Retina (tissue), 1 donor: ENCODE results near the gene ZNF761.
"Not testable (repeated sequence)": the region's sequence is repeated elsewhere in the genome, so short reads cannot be mapped to it uniquely, and the experiment has no call there.

Experiments
- DNase-seq: peaks from one replicate; pipeline ENCODE4 v3.0.0-alpha.2; 2016

ZNF761 gene

DNA sequence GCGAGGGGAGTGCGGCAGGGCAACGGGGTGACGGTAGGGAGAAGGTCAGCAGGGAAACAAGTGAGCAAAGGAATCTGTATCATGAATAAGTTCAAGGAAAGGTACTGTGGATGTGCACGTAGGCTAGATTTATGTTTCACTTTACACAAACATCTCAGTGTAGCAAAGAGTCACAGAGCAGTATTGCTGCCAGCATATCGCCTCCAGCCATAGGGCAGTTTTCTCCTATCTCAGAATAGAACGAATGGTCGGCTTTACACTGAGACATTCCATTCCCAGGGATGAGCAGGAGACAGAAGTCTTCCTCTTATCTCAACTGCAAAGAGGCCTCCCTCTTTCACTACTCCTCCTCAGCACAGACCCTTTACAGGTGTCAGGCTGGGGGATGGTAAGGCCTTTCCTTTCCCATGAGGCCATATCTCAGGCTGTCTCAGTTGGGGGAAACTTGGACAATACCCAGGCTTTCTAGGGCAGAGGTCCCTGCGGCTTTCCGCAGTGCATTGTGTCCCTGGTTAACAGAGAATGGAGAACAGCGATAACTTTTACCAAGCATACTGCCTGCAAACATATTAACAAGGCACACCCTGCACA lies 28.4 kb downstream of the ZNF761 start:
- DNase-seq, result not testable (repeated sequence)

DNA sequence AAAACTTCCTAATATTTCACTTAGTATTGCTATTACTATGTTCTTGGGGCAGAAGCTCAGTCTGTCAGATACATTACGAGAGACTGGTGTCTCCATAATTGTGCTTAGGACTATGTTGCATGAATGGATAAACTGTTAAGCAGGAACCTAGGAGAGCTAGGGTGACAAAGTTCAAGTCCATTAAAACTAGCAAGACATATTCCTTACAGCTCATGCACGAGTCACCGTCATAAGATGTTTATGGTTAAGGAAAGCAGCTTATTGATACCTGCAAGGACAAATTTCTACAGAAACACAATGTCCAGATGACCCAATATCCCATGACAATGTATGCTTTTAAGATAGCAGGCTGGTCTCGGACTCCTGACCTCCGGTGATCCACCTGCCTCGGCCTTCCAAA lies 30.1 kb downstream of the ZNF761 start:
- DNase-seq, result no peak

DNA sequence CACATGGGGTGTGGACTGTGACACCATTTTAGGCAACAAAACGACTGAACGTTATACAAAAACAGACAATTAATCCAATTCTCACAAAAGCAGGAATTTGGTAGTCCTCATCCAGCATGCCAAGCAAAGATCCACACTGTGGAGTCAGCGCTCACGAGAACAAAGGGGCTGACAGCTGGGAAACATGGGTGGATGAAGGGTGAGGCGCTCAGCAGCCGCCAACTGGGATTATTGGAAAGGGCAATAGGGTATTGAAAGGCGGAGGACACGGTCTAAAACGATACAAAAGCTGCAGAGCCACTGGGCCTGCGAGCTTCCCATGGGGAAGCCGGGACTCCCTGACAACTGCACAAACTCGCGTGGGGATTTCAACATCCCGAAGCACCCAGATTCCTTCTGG lies 31.1 kb downstream of the ZNF761 start:
- no peak for DNase-seq

DNA sequence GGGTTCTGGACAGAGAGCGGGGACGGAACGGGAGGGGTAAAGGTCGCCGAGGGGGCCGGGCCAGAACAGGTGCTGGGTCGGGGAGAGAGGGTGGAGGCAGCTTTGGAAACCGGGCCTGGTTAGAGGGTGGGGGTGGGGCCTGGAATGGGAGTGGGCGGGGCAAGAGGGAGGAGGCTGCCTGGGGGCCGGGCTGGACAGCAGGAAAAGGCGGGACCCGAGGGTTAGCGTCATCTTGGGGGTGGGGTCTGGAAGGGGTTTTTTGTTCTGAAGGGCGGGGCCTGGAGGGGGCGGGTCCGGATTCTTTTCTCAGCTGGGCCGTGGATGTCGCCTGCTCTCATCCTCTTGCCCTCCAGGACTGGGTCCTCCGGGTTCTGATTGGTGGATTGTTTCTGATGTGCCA lies 31.5 kb downstream of the ZNF761 start:
- DNase-seq, result peak; percentile 73

DNA sequence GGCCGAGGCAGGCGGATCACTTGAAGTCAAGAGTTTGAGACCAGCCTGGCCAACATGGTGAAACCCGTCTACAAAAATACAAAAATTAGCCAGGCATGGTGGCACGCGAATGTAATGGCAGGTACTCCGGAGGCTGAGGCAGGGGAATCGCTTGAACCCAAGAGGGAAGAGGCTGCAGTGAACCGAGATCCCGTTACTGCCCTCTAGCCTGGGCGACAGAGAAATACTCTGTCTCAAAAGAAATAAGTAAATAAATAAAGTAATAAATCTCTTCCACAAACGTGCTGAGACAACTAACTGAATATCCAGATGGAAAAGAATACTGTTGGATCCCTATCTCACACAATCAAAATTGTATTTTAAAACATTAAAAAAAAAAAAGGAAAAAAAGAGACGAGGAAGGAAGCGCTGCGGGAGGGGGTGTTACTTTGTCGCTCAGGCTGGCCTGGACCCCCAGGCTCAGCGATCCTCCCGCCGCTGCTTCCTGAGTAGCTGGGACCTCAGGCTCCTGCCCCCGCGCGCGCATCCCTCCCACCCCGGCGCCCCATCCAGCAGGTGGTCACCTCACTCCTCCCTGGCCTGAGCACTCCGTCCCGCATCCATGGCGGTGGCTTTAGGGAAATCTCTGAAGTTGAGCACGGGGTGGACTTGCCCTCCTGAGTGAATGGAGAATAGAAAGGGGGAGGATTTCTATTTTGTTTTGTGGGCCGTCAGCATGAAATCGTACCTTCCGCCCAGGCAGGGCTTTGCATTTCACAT lies 35.1 kb downstream of the ZNF761 start:
- DNase-seq, result peak; percentile 6

DNA sequence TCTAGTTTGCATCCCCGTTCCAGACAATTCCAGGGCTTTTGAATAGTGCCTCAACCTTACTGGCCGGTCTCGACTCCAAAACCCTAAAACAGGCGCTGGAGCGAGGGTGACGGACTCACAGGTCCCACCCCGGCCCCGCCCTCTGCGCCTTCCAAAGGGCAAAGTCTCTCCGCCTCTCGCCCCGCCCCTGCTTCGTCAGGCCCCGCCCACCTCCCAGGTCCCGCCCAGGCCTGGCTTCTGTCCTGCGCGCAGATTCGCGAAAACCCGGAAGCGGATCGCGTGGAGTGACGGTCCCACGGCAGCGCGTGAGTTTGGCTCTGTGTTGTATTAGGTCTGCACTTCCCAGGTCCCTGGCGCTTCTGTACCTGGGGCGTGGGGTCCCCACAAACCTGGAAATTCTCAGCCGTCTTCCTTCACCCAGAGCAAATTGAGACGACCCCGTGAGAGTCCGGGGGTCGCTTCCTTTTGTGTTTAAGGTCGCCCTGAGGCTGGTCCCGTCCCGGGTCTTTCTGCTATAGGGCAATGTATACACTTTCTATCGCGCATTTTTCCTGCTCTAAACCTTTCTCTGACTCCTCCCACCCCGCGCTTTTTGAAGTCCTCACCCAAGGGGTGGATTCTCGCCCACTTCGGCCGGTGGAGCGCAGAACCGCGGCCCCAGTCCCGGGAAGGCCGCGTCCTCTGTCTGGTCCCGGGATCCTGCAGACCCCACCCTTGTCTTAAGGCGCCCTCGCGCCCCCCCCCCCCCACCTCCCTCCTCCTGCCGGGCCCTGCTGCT lies 35.9 kb downstream of the ZNF761 start, which contains the start of gene ZNF813:
Gene ZNF813, plus strand, starts transcription at position 249 of the 778 bp plus-strand sequence. CDS start 16,090 bp downstream, outside the sequence.
- DNase-seq, result peak; percentile 94

DNA sequence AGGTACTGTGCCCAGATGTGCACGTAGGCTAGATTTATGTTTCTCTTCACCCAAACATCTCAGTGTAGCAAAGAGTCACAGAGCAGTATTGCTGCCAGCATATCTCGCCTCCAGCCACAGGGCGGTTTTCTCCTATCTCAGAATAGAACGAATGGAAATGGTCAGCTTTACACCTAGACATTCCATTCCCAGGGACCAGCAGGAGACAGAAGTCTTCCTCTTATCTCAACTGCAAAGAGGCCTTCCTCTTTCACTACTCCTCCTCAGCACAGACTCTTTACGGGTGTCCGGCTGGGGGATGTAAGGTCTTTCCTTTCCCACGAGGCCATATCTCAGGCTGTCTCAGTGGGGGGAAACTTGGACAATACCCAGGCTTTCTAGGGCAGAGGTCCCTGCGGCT lies 36.8 kb downstream of the ZNF761 start:
- DNase-seq, result not testable (repeated sequence)

DNA sequence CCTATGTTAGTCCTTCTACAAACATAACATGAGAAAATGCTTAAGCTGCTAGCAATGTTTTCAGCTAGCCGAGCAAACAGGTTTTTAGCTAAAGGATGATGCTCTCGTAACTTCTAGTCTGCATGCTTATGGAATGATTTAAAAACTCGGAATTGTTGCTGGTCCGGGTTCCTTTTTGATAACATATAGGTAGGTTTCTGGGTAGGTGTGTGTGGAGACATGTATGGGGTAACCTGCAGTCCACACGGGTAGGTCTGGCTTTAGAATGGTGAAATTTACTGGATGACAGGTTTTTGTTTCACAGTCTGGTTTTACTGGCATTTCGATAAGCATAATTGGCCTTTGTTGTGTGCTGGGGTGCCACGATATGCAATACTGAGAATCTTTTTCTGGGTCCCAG lies 40.1 kb downstream of the ZNF761 start:
- DNase-seq, result no peak

DNA sequence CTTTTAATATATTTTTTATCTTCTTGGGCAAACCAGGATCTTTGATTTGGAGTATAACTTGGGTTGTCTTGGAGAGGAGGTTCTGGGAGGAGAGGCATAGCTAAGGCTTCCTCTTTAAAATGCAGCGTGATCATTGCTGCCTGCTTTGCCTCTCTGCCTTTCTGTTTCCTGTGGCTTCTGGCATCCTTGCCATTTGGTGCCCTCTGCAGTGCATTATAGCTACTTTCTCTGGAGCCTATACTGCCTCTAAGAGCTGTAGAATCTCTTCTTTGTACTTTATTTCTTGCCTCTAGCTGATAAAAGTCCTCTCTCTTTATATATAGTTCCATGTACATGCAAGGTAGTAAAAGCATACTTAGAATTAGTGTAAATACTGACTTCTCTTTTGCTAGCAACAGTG lies 43.0 kb downstream of the ZNF761 start:
- DNase-seq, result not testable (repeated sequence)

DNA sequence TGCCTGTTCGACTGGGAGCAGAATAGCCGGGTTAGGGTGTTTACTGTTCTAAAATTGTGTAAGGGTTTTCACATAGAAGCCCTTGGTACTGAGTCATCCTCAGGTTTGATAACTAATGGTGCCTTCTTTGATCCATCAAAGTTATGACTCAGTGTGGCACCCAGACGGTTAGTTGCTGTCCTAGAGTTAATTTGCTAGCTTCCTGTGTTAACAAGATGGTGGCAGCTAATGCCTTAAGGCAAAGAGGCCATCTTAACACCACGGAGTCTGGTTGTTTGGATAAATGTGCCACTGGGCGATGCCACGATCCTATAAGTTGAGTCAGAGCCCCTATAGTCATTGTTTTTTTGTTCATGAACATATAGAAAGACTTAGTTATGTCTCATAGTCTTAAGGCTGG lies 43.7 kb downstream of the ZNF761 start:
- not testable (repeated sequence) for DNase-seq

DNA sequence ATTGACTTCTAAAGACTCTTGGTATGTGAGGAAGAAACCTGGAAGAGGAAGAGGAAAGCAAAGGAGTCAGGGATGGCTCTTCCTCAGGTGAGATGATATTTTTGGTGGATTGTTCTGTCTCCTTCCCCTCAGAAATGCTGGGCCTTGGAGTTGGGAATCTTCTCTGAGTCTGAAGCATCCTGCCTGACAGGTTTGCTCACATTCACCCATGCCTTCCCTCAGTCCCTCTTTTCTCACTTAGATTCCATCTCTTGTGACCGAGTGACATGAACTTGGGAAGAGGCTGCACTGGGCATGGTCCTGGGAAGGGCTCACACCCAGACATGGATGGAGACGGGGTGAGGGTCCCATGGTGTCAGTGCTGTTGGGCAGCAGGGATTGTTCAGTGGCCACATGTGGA lies 52.0 kb downstream of the ZNF761 start:
- not testable (repeated sequence) for DNase-seq

DNA sequence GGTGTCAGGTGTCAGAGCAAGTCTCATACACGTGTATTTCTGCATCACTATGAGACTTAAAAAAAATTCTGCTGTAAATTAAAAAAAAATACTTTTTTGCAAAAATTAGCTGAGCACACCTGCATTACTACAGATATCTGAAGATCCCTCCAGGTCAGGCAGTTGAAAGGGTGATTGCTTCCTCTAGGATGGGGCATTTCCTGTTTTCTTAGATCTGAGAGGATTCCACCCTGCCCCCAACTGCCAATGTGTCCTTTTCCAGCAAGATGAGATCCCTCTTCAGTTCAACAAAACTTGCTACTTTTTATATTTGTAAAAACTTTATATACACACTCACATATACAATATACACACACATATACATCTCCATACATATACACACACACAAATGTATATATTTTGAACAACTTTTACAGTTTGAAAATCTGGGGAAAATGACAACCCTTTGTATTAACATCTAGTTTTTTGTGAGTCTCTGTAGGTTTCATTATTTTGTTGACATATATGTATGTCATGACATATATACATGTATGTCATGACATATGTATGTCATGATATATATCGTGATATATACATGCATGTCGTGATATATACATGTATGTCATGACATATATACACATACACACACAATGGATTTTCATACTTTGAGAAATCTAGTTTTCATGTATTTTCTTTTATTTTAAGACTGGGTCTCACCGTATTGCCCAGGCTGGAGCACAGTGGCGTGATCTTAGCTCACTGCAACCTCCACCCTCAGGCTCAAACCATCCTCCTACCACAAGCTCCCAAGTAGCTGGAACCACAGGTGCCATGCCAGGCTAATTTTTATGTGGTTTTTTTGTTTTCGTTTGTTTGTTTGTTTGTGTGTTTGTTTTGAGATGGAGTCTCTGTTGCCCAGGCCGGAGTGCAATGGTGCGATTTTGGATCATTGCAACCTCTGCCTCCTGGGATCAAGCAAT lies 53.5 kb downstream of the ZNF761 start:
- no peak for DNase-seq

DNA sequence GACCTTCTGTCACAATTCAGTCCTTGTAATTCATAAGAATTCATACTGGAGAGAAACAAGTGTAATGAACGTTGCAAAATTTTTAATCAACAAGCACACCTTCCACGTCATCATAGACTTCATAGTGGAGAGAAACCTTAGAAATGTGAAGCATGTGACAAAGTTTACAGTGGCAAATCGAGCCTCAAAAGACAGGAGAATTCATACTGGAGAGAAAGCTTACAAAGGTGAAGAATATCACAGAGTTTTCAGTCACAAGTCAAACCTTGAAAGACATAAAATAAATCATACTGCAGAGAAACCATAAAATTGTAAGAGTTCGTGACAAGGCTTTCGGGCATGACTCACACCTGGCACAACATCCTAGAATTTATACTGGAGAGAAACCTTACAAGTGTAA lies 60.4 kb downstream of the ZNF761 start:
- no peak for DNase-seq

DNA sequence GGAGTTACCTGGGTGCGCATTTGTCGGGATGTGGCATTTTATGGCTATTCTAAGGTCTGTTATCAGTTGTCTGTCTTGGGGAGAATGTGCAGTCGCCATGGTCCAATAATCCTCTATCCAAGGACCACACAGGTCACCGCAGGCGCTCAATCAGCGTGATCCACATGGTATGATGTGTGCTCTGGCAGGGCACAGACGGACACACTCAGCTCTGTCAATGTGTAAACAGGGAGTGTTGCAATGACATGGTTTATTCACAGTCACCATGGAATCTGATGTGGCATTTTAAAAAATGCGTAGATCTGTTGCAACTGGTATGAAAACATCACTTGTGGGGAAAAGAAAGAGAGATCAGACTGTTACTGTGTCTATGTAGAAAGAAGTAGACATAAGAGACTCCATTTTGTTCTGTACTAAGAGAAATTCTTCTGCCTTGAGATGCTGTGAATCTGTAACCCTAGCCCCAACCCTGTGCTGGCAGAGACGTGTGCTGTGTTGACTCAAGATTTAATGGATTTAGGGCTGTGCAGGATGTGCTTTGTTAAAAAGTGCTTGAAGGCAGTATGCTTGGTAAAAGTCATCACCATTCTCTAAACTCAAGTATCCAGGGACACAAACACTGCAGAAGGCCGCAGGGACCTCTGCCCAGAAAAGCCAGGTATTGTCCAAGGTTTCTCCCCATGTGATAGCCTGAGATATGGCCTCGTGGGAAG lies 65.7 kb downstream of the ZNF761 start:
- DNase-seq, result not testable (repeated sequence)

DNA sequence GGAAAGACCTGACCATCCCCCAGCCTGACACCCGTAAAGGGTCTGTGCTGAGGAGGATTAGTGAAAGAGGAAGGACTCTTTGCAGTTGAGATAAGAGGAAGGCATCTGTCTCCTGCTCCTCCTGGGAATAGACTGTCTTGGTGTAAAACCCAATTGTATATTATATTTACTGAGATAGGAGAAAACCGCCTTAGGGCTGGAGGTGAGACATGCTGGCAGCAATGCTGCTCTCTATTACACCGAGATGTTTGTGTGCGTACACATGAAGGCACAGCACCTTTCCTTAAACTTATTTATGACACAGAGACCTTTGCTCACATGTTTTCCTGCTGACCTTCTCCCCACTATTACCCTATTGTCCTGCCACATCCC lies 66.2 kb downstream of the ZNF761 start:
- not testable (repeated sequence) for DNase-seq

DNA sequence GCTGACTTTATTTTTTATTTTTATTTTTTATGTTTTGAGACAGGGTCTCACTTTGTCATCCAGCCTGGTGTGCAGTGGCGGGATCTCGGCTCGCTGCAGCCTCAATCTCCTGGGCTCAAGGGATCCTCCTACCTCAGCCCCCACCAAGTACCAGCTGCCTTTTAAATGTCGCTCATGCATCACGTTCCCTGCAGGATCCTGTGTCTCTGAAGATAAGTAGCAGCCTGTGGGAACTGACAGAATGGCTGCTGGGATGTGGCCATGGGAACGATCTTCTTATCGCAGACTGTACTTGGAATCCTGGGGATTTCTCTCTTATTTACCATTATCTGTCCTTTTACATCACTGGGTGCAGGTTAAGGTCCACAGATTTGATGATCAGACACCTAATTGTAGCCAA lies 71.4 kb downstream of the ZNF761 start:
- DNase-seq, result peak; percentile 40

DNA sequence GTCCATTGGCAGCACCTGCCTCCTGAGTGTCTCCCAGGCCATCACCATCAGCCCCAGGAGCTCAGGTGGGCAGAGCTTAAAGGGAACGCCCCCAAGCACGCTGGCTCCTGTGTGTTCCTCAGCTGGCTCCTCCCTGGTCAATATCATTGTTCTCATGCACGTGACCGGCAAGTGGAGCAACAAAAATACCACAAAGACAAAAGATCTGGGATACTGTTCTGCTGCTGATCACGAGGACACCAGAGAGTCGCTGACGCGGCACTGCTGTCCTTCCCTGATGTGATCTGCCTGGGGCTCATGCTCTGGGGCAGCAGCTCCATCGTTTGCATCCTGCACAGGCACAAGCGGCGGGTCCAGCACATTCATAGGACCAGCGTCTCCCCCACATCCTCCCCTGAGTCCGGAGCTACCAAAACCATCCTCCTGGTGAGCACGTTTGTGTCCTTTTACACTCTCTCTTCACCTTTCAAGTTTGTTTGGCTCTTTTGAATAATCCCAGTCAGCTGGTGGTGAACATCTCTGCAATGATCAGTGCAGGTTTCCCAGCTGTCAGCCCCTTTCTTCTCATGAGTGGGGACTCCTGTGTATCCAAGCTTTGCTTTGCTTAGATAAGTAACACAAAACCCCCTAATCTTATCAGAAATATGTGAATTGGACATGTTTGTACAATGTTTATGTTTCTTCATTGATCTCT lies 72.0 kb downstream of the ZNF761 start:
- peak; percentile 39 for DNase-seq

DNA sequence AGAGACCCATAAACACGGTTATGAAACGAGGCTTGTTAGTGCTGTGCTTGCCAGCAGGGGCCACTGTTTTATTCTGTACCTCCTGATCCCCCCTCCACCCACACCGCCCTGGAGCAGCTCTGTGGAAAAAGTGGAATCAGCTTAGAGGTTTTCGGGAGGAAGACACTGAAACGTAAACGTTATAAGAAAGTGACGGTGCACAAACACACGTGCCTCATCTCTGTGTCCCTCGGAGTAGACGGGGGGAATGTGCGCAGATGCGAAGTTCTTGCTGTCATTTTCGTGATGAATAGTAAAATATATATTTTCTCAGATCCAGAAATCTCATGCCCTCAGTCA lies 72.5 kb downstream of the ZNF761 start:
- DNase-seq, result peak; percentile 54

DNA sequence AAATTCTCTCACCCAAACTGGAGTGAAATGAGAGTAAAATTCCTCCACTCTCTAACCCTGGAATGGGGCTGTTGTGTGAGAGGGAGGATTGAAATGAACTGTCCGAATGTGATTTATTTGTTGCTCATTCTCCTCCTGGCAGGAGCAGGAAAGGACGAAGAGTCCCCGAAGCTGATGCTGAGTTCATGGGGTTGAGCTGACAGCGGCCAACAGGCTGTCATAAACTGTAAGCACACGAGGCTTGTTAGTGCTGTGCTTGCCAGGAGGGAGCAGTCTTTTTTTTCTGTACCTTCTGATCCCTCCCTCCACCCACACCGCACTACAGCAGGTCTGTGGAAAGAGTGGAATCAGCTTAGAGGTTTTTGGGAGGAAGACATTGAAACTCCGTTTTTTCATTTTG lies 73.1 kb downstream of the ZNF761 start:
- peak; percentile 19 for DNase-seq

DNA sequence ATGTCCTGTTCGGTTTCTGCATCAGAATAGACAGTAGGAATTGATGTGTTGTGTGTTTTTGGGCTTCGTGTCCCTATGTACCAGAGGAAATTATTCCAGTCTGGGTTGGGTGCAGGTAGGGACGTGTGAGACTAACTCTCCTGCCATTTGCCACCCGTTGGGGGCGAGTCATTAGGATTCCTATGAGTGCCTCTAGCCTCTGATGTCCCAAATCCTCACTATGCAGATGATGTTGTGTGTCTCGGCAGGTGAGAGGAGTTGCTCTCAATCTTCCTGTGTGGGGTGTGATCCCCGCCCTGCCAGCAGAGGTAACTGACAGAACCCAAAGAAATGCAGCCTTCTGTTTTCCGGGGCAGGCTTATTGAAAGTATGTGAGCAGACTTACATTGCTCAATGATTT lies 74.9 kb downstream of the ZNF761 start:
- DNase-seq, result no peak
